Erythroblast (primary cell): ENCODE results near the gene GPR32.

ENCODE experiments used
- GATA1 ChIP-seq: IDR thresholded peaks from 2 replicates; pipeline ENCODE4 v1.6.1; 2011; ENCODE audit warnings: low read depth, mild to moderate bottlenecking, control low read depth, low read length, moderate library complexity
- POLR2A ChIP-seq: IDR thresholded peaks from 2 replicates; pipeline ENCODE4 v1.6.1; 2011; ENCODE audit warnings: mild to moderate bottlenecking, low read length

GRCh38 chr19:50768277-50768676, 2.0 kb upstream of the GPR32 start:
- TF ChIP-seq POLR2A (no peak), GATA1 (no peak)
